Astrocyte (in vitro differentiated cells and primary cell): ENCODE results near the gene UST. TPM values are rescaled to one million over a fixed set of nuclear protein-coding genes. Genes with fewer than 3 reads are reported as not detected.

Experiments used
- DNase-seq: peaks from one replicate; pipeline ENCODE4 v3.0.0-alpha.2; 2010; ENCODE audit warnings: low read depth
- FAIRE-seq: peaks from 2 replicates; lab custom pipeline; 2011; peaks lifted over from hg19 to GRCh38; lab: Jason Lieb, UNC
- H2AFZ ChIP-seq: 2 replicates; pipeline ENCODE4 v1.6.0; 2012; ENCODE audit warnings: low read depth, low read length, inconsistent platforms
- H3K27ac ChIP-seq: 2 replicates; pipeline ENCODE4 v1.5.1; 2011; ENCODE audit warnings: low read depth, low read length, inconsistent platforms
- H3K27me3 ChIP-seq: 2 replicates; pipeline ENCODE4 v1.6.0; 2011; ENCODE audit warnings: low read length, inconsistent platforms; ENCODE audit not compliant: insufficient read depth
- H3K36me3 ChIP-seq: 2 replicates; pipeline ENCODE4 v1.5.1; 2011; ENCODE audit warnings: low read length, inconsistent platforms; ENCODE audit not compliant: insufficient read depth
- H3K4me1 ChIP-seq: 2 replicates; pipeline ENCODE4 v1.5.1; 2011; ENCODE audit warnings: low read length, inconsistent platforms; ENCODE audit not compliant: insufficient read depth
- H3K4me2 ChIP-seq: 2 replicates; pipeline ENCODE4 v1.6.0; 2012; ENCODE audit warnings: low read length, inconsistent platforms
- H3K4me3 ChIP-seq: 2 replicates; pipeline ENCODE4 v1.5.1; 2011; ENCODE audit warnings: low read depth, mild to moderate bottlenecking, low read length, inconsistent platforms; ENCODE audit not compliant: insufficient read depth
- H3K79me2 ChIP-seq: 2 replicates; pipeline ENCODE4 v1.6.0; 2012; ENCODE audit warnings: mild to moderate bottlenecking, low read length, inconsistent platforms; ENCODE audit not compliant: insufficient read depth
- H3K9ac ChIP-seq: 2 replicates; pipeline ENCODE4 v1.6.0; 2012; ENCODE audit warnings: mild to moderate bottlenecking, low read length, inconsistent platforms
- H3K9me3 ChIP-seq: 2 replicates; pipeline ENCODE4 v1.5.1; 2012; ENCODE audit warnings: low read depth, mild to moderate bottlenecking, low read length, inconsistent platforms; ENCODE audit not compliant: insufficient read depth
- H4K20me1 ChIP-seq: 2 replicates; pipeline ENCODE4 v1.6.0; 2012; ENCODE audit warnings: low read length, inconsistent platforms; ENCODE audit not compliant: insufficient read depth
- H3K27ac Mint-ChIP-seq: one replicate; pipeline ENCODE4 v1.8.0; 2021; ENCODE audit warnings: mild to moderate bottlenecking, mixed read lengths; ENCODE audit not compliant: unreplicated experiment
- H3K27me3 Mint-ChIP-seq: one replicate; pipeline ENCODE4 v1.8.0; 2021; ENCODE audit warnings: low read depth, mixed read lengths; ENCODE audit not compliant: unreplicated experiment
- H3K36me3 Mint-ChIP-seq: one replicate; pipeline ENCODE4 v1.8.0; 2021; ENCODE audit warnings: low read depth, mixed read lengths; ENCODE audit not compliant: unreplicated experiment
- H3K4me1 Mint-ChIP-seq: one replicate; pipeline ENCODE4 v1.8.0; 2021; ENCODE audit warnings: low read depth, mixed read lengths; ENCODE audit not compliant: unreplicated experiment
- H3K4me3 Mint-ChIP-seq: one replicate; pipeline ENCODE4 v1.8.0; 2021; ENCODE audit warnings: mild to moderate bottlenecking, moderate library complexity, mixed read lengths; ENCODE audit not compliant: unreplicated experiment
- H3K9me3 Mint-ChIP-seq: one replicate; pipeline ENCODE4 v1.8.0; 2021; ENCODE audit warnings: mild to moderate bottlenecking, mixed read lengths; ENCODE audit not compliant: unreplicated experiment
- EZH2 ChIP-seq: IDR thresholded peaks from 2 replicates; pipeline ENCODE4 v1.6.1; 2012; ENCODE audit warnings: mild to moderate bottlenecking, low read length, inconsistent platforms; ENCODE audit not compliant: insufficient read depth
- total RNA-seq: library from RNA; stranded (reverse); gene quantifications from 2 replicates; pipeline ENCODE4 v1.2.1, GENCODE V29; 2021
- TF ChIP-seq, protein P1 (sequence below): IDR thresholded peaks from 2 replicates; pipeline ENCODE4 v1.5.1; 2011; ENCODE audit warnings: low read depth, mild to moderate bottlenecking, inconsistent platforms, low read length, moderate library complexity; ENCODE audit not compliant: insufficient read depth

The UST gene
- total RNA-seq, 1 donor from 2014 or later: 15.3 TPM

DNA sequence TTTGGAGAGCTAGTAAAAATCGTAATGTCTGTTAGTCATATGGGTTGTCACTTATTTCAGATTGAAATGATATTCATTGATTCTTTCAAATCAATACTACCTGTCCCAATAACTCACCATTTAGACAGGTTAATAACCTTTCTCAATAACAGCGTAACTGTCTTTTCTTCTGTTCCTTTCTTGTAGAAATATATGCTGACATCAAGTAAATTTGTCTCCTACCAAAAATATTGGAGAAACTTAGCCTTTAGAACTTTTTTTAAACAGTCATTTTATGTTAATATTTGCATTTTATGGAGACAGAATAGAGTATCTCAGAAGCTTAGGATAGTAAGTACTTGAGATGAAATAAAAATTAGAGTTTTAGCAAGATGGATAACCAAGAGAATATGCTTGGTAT lies 278.2 kb downstream of the UST start:
- Histone ChIP-seq H3K4me2 (no peak overlapping the region), H3K79me2 (no peaks in the 10 kb centered on the region), H3K4me3 (no peak overlapping the region), H3K27ac (no peak overlapping the region), H2AFZ (no peak overlapping the region), H3K4me1 (peaks cover 8% of the 10 kb centered on the region), H3K9ac (no peak overlapping the region), H4K20me1 (no peaks in the 10 kb centered on the region), H3K36me3 (peaks cover 3% of the 10 kb centered on the region), H3K27me3 (no peaks in the 10 kb centered on the region), H3K9me3 (no peaks in the 10 kb centered on the region)
- Mint-ChIP-seq H3K36me3 (peaks cover 5% of the 10 kb centered on the region), H3K4me1 (peaks cover 3% of the 10 kb centered on the region), H3K9me3 (peaks cover 3% of the 10 kb centered on the region), H3K27me3 (no peaks in the 10 kb centered on the region), H3K4me3 (no peak overlapping the region), H3K27ac (no peak overlapping the region)
- FAIRE-seq (peak; percentile 5), DNase-seq (no peak)
- TF ChIP-seq, protein P1, sequence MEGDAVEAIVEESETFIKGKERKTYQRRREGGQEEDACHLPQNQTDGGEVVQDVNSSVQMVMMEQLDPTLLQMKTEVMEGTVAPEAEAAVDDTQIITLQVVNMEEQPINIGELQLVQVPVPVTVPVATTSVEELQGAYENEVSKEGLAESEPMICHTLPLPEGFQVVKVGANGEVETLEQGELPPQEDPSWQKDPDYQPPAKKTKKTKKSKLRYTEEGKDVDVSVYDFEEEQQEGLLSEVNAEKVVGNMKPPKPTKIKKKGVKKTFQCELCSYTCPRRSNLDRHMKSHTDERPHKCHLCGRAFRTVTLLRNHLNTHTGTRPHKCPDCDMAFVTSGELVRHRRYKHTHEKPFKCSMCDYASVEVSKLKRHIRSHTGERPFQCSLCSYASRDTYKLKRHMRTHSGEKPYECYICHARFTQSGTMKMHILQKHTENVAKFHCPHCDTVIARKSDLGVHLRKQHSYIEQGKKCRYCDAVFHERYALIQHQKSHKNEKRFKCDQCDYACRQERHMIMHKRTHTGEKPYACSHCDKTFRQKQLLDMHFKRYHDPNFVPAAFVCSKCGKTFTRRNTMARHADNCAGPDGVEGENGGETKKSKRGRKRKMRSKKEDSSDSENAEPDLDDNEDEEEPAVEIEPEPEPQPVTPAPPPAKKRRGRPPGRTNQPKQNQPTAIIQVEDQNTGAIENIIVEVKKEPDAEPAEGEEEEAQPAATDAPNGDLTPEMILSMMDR: no peak
- TF ChIP-seq EZH2: no peak

DNA sequence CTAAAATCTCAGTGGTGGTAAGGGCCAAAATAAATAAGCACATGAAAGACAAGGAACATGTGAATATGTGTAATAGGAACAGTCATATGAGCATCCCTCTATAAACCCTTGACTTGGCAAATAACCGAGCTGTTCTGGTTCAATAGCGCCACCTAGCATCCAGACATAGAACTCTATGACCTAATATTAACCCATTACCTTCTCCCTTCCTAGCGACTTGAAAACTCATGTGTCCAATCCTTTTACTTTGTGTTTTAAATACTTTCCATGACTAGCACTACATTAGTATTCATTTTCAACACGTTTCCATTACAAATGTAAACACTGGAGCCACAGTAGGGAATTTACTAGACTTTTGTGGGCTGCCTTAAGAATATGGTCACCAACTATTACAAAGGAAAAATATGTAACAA lies 279.7 kb downstream of the UST start:
- peaks cover 3% of the 10 kb centered on the region for H3K9me3 Mint-ChIP-seq
- H3K4me1 Mint-ChIP-seq: peaks cover 9% of the 10 kb centered on the region
- TF ChIP-seq, protein P1: peak; percentile 87
- no peak for TF ChIP-seq EZH2
- H3K4me3 Mint-ChIP-seq: no peak overlapping the region
- no peaks in the 10 kb centered on the region for H3K27me3 ChIP-seq
- peaks cover 2% of the 10 kb centered on the region for H3K36me3 ChIP-seq
- H3K4me1 ChIP-seq: peaks cover 14% of the 10 kb centered on the region
- peak overlapping the region; percentile 63 for H3K27ac ChIP-seq
- no peak overlapping the region for H2AFZ ChIP-seq
- H3K79me2 ChIP-seq: no peaks in the 10 kb centered on the region
- no peak overlapping the region for H3K27ac Mint-ChIP-seq
- H3K9ac ChIP-seq: peak overlapping the region; percentile 56
- H3K9me3 ChIP-seq: no peaks in the 10 kb centered on the region
- FAIRE-seq (peak; percentile 77), DNase-seq (peak; percentile 91)
- peaks cover 5% of the 10 kb centered on the region for H3K36me3 Mint-ChIP-seq
- no peak overlapping the region for H3K4me2 ChIP-seq
- no peaks in the 10 kb centered on the region for H3K27me3 Mint-ChIP-seq
- no peaks in the 10 kb centered on the region for H4K20me1 ChIP-seq
- no peak overlapping the region for H3K4me3 ChIP-seq

DNA sequence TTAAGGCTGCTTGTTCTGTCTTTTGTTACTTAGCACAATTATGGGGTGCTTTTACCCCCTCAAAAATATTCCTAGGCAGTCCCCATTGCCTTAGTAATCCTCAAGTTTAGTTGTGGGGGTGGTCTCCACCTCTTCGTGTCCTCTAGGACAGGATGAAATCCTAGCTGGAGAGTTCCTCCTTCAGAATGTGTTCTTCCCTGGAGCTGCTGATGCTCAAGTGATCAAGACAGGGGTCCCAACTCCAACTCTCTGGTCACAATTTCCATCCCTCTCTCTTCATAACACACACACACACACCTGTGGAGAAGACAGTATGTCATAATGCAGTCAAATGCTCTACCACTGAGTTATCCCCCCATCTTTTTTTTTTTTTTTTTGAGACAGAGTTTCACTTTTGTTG lies 280.7 kb downstream of the UST start:
- Mint-ChIP-seq H3K27ac (no peak overlapping the region), H3K9me3 (peaks cover 3% of the 10 kb centered on the region), H3K4me3 (no peak overlapping the region), H3K27me3 (no peaks in the 10 kb centered on the region), H3K4me1 (peaks cover 18% of the 10 kb centered on the region), H3K36me3 (peaks cover 5% of the 10 kb centered on the region)
- Histone ChIP-seq H3K9me3 (no peaks in the 10 kb centered on the region), H3K9ac (peak overlapping the region; percentile 24), H2AFZ (no peak overlapping the region), H3K36me3 (no peaks in the 10 kb centered on the region), H3K27me3 (no peaks in the 10 kb centered on the region), H3K4me3 (no peak overlapping the region), H3K4me1 (peaks cover 23% of the 10 kb centered on the region), H4K20me1 (no peaks in the 10 kb centered on the region), H3K4me2 (no peak overlapping the region), H3K27ac (peak overlapping the region; percentile 63), H3K79me2 (no peaks in the 10 kb centered on the region)
- FAIRE-seq (no peak), DNase-seq (no peak)
- no peak for TF ChIP-seq EZH2
- TF ChIP-seq, protein P1: no peak
